Endometrial microvascular endothelial cells (primary cell): ENCODE data around the gene VIT. TPM values are rescaled to one million over a fixed set of nuclear protein-coding genes. Genes with fewer than 3 reads are reported as not detected.

Source experiments
- in situ Hi-C: cut with HindIII; loops from 2 replicates; pipeline ENCODE4 v1.10.0; 2017; ENCODE audit warnings: low sequenced_read_pairs, low pct_unique_long_range_greater_than_20kb; ENCODE audit errors: inconsistent ontology term
- total RNA-seq: library from RNA; depleted of rRNA; stranded (reverse); fragments of >200 nt; gene quantifications from one replicate; pipeline ENCODE4 v1.2.3, GENCODE V29; 2015; ENCODE audit errors: inconsistent ontology term

The VIT gene, protein sequence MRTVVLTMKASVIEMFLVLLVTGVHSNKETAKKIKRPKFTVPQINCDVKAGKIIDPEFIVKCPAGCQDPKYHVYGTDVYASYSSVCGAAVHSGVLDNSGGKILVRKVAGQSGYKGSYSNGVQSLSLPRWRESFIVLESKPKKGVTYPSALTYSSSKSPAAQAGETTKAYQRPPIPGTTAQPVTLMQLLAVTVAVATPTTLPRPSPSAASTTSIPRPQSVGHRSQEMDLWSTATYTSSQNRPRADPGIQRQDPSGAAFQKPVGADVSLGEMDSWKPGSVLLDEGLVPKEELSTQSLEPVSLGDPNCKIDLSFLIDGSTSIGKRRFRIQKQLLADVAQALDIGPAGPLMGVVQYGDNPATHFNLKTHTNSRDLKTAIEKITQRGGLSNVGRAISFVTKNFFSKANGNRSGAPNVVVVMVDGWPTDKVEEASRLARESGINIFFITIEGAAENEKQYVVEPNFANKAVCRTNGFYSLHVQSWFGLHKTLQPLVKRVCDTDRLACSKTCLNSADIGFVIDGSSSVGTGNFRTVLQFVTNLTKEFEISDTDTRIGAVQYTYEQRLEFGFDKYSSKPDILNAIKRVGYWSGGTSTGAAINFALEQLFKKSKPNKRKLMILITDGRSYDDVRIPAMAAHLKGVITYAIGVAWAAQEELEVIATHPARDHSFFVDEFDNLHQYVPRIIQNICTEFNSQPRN
- 0.19 TPM for total RNA-seq

DNA sequence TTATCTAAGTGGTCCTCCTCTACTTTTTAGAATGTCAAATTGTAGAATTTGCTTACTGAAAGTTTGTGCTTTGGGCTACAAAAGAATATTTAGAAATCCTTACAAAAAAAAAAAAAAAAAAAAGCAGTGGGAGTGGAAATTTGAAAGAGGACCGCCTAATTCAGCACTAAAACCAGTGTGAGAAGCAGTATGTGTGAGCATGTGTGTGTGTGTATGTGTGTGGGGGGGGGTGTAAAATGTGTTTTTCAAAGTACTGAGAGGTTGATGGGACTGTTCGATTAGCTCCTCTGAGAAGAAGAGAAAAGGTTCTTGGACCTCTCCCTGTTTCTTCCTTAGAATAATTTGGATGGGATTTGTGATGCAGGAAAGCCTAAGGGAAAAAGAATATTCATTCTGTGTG, at the start of gene VIT:
TSS of gene VIT (plus strand) at position 175 of the 400 bp plus-strand sequence. CDS start 19,664 bp downstream, outside the sequence.
- in situ Hi-C loops, result no loop called here

DNA sequence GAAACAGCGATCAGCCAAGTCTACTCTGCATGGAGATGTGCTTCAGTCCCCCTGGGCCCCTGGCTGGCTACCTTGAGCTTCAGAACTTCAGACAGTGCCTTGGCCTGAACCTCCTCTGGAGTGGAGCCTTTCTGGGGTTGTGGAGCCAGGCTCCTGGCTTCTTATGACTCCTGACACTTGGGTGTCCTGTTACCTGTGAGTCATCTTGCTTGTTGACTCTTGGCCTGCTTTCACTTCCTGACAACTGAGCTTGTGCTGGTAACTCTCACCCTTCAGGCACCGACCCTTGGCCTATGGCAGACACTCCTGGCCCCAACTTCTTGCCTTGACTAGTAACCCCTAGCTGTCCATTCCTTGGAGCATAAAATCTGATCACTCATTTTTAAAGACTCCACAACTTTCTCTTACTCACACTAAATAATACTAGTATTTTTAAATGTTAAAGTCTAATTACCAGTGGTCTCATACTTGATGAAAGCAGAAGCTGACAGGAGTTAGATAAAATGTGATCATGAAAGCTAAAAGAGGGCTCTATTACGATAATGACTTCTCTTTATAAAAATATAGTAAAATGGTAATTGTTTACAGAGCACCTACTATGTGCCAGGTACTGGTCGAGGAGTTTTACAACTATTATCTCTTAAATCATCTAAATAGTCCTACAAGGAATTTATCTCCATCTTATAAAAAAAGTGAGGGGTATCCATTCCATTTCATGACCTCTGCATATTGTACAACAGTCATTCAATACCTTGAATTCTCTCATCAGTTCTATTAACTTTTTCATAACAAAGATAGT, 46.3 kb upstream of the VIT start:
- in situ Hi-C loops, result loop anchor here (25.0 kb wide), 1 partner anchor 288 kb away; the partner anchor contains the start of gene CRIM1

DNA sequence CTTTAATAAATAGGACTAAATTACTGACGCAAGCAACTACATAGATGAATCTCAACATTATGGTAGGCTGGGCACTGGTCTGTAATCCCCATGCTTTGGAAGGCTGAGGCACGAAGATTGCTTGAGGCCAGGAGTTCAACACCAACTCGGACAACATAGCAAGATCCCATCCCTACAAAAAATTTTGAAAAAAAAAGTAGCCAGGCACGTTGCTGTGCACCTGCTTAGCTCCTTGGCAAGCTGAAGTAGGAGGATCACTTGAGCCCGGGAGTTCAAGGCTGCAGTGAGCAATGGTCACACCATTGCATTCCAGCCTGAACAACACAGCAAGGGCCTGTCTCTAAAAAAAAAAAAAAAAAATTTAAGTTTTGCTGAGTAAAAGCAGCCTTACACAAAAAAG, 43.4 kb upstream of the VIT start:
- in situ Hi-C loops, result loop anchor here (25.0 kb wide), 1 partner anchor 291 kb away; the partner anchor contains the start of gene CRIM1

DNA sequence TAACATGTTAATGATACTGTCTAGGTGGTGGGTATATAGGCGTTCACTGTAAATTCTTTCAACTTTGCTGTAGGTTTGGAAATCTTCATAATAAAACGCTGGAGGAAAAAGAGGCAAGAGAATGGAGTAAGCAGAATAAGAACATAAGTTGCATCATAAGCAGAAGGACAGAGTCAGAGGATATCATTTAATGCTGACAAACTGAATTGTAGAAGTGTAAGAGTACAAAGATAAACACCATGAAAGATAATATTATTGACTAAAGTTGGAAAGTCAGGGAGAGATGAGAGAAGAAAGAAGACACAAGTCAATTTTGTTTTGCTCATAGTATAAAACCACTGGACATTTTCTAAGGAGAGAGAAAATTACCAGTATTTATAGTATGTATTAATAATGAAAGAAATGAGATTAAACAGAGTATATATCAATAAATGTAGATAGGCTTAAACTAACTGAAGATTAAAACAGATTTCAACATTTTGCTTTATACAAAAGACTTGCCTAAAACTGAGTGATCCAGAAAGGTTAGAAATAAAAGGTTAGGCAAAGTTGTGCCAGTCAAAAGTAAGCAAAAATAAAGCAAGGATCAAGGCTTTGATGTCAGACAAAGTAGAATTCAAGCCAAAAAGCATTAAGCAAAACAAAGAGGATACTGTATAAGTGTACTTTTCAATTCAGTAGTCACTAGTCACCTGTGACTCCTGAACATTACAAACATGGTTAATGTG, 42.4 kb upstream of the VIT start:
- in situ Hi-C loops, result loop anchor here (25.0 kb wide), 1 partner anchor 292 kb away; the partner anchor contains the start of gene CRIM1

DNA sequence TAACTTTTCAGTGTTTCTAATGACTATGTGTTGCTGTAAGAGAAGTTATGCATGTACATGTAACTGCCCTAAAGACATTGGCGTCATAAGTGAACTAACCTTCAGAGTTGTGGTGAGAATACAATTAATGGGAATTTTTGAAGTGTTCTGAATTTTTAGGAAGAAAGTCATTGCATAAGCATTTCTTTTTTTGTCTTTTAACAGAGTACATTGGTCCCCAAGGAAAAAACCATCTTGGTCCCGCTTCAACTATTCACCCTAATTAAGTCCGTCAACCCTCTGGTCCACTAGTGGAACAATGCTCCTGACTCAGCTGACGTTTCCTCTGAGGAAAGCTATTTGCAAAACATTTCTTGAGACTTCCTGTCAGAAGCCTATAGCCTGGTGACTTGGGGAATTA, 41.1 kb upstream of the VIT start:
- in situ Hi-C loops, result loop anchor here (25.0 kb wide), 1 partner anchor 293 kb away; the partner anchor contains the start of gene CRIM1

DNA sequence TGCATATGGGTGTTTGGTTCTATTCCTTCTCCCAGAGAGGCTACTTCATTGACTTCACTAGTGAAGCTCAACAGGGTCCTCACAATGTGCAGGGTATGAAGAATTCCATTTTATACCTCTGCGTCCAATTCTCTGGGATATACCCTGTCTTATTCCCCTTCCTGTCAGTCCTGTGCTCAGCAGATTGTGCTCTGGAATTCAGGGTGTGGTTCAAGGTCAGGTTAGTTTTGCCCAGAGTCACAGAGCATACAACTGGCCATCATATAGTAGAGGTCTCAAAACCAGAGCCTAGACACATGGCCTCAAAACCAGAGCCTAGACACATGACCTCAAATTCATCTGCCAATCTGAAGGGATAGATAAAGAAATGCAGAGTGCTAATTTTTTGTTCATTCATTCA, 38.8 kb upstream of the VIT start:
- in situ Hi-C loops, result loop anchor here (25.0 kb wide), 1 partner anchor 295 kb away; the partner anchor contains the start of gene CRIM1

DNA sequence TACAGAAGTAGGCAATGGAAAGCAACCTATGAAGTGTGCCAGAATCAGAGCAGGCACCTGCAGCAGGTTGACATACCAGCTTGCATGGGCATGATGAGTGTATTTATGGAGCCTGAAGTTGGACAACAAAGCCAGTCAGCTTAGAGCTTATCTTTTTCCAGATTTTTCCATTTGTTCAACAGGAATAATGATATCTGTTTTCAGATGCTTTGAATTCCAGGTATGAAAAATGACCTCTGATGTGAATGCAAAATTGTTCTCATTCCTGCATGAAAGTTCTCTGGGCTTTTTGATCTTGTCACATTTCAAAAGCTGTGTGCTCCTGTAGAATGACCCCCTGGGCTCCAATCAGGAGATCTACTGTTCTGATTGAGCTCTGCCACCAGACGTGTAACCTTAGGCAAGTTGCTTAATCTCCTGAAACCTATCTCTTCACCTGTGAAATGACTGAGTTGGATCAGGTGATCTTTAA, 38.2 kb upstream of the VIT start:
- in situ Hi-C loops, result loop anchor here (25.0 kb wide), 1 partner anchor 296 kb away; the partner anchor contains the start of gene CRIM1

DNA sequence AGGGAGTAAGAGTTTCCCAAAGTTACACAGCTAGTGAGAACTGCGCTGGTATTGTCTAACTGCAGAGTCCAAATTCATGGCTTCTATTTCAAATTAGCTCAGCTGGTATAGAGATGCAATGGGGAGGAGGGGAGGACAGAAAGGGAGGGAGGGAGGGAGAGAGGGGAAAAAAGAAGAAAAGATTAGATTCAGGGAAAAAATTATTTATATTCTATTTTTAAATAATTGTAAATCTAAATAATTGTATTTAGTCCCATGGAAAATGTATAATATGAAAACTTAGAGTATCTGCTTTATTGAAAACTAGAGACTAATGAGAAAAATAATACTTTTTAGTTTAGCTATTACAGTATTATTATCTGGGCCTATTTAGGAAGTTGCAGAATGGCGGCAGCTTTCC, 37.3 kb upstream of the VIT start:
- in situ Hi-C loops, result loop anchor here (25.0 kb wide), 1 partner anchor 297 kb away; the partner anchor contains the start of gene CRIM1

DNA sequence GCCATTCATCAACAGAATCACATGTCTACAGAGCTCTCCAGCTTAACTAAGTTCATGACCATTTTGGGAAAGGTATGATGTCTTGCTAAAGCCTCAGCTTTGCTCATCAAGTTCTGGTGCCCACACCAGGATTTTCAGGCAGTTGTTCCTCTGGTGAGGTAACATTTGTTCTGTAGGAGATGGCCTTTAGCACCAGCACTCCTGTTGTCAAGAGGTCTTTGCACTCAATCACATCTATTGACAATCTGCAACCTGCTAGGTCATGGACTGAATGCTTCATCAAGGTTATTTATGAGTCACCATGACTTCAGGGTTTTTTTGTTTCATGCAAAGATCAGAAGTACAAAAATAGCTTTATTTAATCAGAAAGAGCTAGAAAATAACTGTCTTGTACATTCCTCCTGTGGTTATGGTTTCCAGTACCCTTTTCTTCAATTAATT, 36.6 kb upstream of the VIT start:
- in situ Hi-C loops, result loop anchor here (25.0 kb wide), 1 partner anchor 298 kb away; the partner anchor contains the start of gene CRIM1

DNA sequence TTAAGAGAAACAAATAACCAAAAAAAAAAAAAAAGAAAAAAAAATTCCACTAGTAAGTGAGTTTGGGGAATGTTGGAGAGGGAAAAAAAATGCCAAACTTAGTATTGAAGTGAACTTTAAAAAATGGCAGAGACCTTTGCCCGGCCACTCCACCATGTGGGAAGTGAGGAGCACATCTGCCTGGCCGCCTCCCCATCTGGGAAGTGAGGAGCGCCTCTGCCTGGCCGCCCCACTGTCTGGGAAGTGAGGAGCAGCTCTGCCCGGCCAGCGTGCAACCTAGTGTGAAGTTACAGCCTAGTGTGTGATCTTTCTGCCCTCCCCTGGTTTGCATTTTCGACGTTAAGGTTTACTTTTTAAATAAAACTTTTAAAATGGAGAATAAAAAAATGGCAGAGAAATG, 33.9 kb upstream of the VIT start:
- in situ Hi-C loops, result loop anchor here (25.0 kb wide), 1 partner anchor 300 kb away; the partner anchor contains the start of gene CRIM1

DNA sequence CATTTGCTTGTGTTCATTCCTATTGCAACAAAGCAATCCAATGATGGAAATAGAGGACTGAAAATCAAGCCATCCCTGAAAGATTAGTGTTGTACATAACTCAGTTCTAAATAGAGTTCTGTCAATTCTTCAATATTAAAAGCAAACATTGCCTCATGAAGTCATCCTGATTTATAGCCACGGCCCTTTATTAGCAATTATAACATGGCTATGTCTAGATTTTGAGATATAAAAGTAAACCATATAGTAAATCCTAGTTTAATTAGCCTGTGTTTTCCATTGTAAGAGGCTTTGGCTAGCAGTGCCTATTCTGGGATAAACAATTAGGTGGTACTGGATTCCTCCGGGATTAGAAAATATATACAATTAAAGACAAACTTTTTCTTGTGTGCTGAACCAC, 33.2 kb upstream of the VIT start:
- in situ Hi-C loops, result loop anchor here (25.0 kb wide), 1 partner anchor 301 kb away; the partner anchor contains the start of gene CRIM1

DNA sequence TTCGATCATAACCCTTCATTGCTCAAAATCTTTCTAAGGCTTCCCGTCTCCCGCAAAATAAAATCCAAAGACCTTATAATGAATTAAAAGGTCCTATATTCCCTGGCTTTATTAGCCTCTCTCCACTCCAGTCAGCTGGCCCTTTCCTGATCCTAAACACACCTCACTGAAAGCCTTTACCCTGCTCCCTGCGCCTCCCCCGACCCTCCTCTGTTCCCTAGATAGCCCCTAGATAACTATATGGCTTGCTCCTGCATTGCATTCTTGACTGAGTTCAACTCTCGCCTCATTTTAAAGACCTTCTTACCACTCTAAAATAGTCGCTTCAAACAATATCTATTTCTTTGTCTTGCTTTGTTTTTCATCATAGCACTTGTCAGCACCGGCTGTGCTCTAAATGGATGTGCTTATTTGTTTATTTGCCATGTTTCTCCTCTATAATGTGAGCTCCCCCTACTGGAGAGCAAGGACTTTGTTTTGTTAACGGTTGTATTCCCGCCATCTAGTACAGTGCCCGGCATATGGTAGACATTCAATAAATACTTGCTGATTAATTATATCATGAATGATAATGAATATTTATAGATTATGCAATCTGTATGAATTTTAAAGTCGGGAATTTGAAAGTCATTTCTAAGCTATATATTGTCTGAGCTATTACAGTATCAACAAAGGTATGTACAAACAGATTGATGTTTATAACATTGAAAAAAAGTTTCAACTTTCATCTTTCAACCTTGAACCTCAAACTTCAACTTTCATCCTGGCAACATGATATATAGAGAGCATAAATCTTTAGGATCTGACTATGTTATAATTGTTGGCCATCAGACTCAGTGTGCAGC, 32.4 kb upstream of the VIT start:
- in situ Hi-C loops, result loop anchor here (25.0 kb wide), 1 partner anchor 302 kb away; the partner anchor contains the start of gene CRIM1

DNA sequence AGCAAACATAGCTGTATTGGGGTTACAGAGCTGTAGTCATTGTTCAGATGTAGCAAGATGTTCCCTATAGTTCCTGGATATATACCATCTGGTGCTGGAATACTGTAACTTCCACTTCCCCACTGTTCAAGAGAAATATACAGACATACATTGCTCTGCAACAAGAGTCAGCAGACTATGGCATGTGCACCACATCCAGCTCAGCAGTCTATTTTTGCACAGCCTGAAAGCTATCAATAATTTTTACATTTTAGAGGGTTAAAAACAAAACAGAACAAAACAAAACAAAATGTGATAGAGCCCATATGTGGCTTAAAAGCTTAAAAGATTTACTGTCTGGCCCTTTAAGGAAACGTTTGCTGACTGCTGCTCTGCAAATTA, 31.8 kb upstream of the VIT start:
- in situ Hi-C loops, result loop anchor here (25.0 kb wide), 1 partner anchor 302 kb away; the partner anchor contains the start of gene CRIM1

DNA sequence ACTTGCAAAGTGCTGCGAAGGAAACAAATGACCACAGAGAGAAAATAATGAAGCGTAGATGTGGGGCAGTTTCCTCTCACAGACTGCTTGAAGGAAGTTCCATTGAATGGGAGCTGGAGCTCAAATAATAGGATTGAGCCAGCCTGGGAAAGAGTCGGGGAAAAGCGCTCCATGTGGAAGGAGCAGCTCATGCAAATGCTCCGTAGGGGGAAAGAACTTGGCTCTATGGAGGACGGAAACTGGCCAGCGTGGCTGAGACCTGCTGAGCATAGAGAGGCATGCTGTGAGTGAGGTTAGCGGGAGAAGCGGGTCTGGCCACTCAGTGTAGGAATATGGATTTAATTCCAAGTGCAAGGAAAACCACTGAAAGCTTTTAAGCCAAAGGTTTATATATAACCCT, 28.6 kb upstream of the VIT start:
- in situ Hi-C loops, result loop anchor here (25.0 kb wide), 1 partner anchor 306 kb away; the partner anchor contains the start of gene CRIM1

DNA sequence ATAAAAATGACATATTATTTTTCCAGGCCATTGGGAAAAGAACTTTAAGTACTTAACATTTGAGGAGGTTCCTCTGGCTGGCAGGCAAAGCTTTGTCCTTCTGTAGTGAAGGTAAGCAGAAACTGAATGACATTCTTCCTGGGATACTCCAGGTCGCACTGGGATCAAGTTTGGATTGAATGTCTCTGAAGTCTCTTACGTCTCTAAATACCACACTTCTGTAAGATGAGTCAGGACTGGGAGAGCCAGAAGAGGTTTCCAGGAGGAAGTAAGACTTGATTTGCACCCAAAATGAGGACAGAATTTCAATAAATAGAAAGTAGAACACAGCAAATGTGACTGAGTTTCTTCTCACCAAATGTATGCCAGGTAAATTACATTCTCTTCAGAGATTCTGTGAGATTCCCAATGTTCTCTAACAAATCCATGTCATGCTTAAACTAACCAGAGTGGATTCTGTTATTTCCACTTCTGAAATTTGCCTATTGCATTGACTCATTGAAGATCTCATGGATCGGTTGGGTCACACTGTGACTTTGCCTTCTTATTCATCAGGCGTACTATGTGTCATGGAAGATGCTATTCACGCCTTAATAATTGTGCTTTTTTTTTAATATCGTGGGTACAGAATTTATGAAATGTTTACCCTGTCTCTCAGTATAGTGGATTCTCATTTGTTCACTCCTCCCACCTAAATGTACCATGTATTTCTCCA, 25.5 kb upstream of the VIT start:
- in situ Hi-C loops, result loop anchor here (25.0 kb wide), 1 partner anchor 309 kb away; the partner anchor contains the start of gene CRIM1

DNA sequence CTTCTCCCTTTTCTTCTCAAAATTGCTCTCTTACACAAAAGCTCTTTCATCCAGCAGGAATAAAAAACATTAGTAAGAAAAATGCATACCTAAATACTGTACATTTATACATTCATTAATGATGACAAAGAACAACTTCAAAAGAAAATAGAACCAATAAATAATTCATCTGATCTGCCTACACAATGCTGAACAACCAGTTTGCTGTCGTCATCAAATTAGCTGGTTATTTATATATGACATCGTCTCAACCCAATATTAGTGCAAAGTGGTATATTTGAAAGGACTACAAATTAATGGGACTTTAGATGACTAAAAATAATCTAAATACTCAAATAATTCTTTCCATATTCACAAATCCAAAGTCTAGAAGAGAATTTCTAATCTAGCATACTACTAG, 24.8 kb upstream of the VIT start:
- in situ Hi-C loops, result loop anchor here (25.0 kb wide), 1 partner anchor 309 kb away; the partner anchor contains the start of gene CRIM1
